ENCODE results near the gene GPANK1.

GPANK1 gene

GRCh38 chr6:31683591-31683990 is 18.8 kb upstream of the GPANK1 start:
- Histone ChIP-seq H3K4me2 (ENCODE audit: low read length) (no peak overlapping the region), H3K36me3 (replicated peaks; ENCODE audit: low read depth, low read length) (no peaks in the 10 kb centered on the region), H3K4me3 (ENCODE audit: low read length) (no peak overlapping the region)

DNA sequence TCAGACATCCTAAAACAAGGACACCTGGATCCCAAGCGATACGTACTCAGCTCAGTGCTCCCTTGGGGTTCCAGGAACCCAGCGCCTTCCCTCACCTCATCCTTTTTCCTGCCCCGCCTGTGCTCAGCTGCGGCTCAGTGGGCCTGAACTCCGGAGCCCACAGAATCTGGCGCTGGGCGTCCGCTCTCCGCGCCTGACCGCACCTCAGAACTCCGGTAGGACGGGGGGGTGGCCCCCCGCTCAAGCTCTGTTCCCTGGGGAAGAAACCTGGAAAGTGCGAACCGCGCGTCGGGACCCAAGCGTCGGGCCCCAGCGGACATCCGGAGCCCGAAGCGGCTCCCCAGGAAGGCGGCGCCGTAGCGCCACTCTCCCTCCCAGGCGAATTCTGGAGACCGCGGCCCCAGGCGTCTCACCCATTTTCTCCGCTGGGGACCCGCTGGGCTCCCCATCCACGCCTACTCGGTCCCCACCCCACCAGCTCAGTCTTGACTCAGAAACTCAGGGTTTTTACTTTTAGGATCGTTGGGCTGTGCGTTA is 16.4 kb upstream of the GPANK1 start:
- no peaks in the 10 kb centered on the region for H3K79me2 ChIP-seq (ENCODE audit: low read length)
- H3K4me1 ChIP-seq (ENCODE audit: low read length), result peaks cover 16% of the 10 kb centered on the region
- no peak overlapping the region for H3K27ac ChIP-seq (ENCODE audit: low read length)
- no peaks in the 10 kb centered on the region for H4K20me1 ChIP-seq (ENCODE audit: insufficient read depth, low read length)
- no peaks in the 10 kb centered on the region for H3K27me3 ChIP-seq (ENCODE audit: low read depth, low read length)
- no peaks in the 10 kb centered on the region for H3K9me3 ChIP-seq (ENCODE audit: insufficient read depth, low read length)
- peak overlapping the region; percentile 77 for H3K4me2 ChIP-seq (ENCODE audit: low read length)
- peak overlapping the region; percentile 59 for H2AFZ ChIP-seq (ENCODE audit: low read depth, low read length)
- peak overlapping the region; percentile 53; the same call in 1 of the 2 replicates for H3K9ac ChIP-seq (ENCODE audit: low read length)
- TF ChIP-seq, protein P1, sequence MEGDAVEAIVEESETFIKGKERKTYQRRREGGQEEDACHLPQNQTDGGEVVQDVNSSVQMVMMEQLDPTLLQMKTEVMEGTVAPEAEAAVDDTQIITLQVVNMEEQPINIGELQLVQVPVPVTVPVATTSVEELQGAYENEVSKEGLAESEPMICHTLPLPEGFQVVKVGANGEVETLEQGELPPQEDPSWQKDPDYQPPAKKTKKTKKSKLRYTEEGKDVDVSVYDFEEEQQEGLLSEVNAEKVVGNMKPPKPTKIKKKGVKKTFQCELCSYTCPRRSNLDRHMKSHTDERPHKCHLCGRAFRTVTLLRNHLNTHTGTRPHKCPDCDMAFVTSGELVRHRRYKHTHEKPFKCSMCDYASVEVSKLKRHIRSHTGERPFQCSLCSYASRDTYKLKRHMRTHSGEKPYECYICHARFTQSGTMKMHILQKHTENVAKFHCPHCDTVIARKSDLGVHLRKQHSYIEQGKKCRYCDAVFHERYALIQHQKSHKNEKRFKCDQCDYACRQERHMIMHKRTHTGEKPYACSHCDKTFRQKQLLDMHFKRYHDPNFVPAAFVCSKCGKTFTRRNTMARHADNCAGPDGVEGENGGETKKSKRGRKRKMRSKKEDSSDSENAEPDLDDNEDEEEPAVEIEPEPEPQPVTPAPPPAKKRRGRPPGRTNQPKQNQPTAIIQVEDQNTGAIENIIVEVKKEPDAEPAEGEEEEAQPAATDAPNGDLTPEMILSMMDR (IDR thresholded peaks at IDR 0.05; ENCODE audit: low read depth, low read length), result no peak
- no peak for TF ChIP-seq EZH2phosphoT487 (IDR thresholded peaks at IDR 0.05; ENCODE audit: low read depth)
- H3K4me3 ChIP-seq (ENCODE audit: low read length), result peak overlapping the region; percentile 76
- no peaks in the 10 kb centered on the region for H3K36me3 ChIP-seq (replicated peaks; ENCODE audit: low read depth, low read length)

More at GRCh38 chr6:31683591-31683990, 18.8 kb upstream of the GPANK1 start:
- no peaks in the 10 kb centered on the region for H3K9me3 ChIP-seq (ENCODE audit: insufficient read depth, low read length)
- H2AFZ ChIP-seq (ENCODE audit: low read depth, low read length), result no peak overlapping the region
- H3K27ac ChIP-seq (ENCODE audit: low read length), result no peak overlapping the region
- TF ChIP-seq, protein P1 (IDR thresholded peaks at IDR 0.05; ENCODE audit: low read depth, low read length), result no peak
- no peak for TF ChIP-seq EZH2phosphoT487 (IDR thresholded peaks at IDR 0.05; ENCODE audit: low read depth)
- H4K20me1 ChIP-seq (ENCODE audit: insufficient read depth, low read length), result no peaks in the 10 kb centered on the region
- H3K79me2 ChIP-seq (ENCODE audit: low read length), result no peaks in the 10 kb centered on the region
- no peak overlapping the region for H3K9ac ChIP-seq (ENCODE audit: low read length)
- H3K27me3 ChIP-seq (ENCODE audit: low read depth, low read length), result no peaks in the 10 kb centered on the region
- peaks cover 4% of the 10 kb centered on the region; the same call in 1 of the 2 replicates for H3K4me1 ChIP-seq (ENCODE audit: low read length)

DNA sequence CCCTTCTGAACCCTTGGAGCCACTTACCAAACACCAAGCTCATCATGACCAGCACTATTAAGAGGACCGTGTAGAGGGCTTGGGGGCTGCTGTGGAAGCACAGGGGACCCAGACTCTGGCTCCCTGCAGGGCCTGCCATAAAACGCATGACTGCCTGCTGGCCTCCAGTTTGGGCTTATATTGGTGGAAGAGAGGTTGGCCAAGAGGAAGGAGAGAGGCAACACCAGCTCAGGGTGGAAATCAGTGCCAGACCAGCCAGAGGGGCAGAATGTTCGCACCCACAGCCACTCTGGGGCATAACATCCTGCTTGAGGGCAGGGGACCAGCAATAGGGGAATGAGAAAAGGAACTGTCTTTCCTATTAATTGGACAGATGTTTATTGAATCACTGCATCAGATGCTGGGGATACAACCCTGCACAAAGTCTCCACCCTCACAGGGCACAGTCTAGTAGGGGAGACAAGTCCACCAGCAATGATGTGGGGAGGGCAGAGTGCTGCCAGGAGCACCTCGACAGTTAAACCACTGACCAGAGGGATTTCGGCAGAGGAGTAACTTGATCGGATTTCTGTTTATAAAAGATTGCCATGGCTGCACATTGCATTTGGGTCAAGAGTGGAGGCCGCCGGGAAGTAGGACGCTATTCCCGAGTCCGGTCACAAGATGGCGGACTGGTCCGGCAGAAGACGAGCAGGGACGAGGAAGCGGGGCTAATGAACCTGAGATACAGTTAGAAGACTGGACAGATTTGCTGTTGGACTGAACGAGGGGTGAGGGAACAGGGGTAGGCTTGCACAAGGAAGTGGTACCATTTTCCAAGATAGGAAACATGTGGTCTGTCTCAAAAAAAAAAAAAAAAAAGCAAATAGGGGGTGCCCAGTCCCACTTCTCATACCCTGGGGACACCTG is 15.7 kb upstream of the GPANK1 start, which contains the start of gene LY6G5C:
Gene LY6G5C, minus strand, starts transcription at position 842 of the 909 bp plus-strand sequence. Its CDS starts 694 bp downstream, at position 148.
- Histone ChIP-seq H4K20me1 (ENCODE audit: insufficient read depth, low read length) (no peaks in the 10 kb centered on the region), H3K9me3 (ENCODE audit: insufficient read depth, low read length) (no peaks in the 10 kb centered on the region), H3K79me2 (ENCODE audit: low read length) (no peaks in the 10 kb centered on the region), H3K4me1 (ENCODE audit: low read length) (peaks cover 17% of the 10 kb centered on the region), H3K4me2 (ENCODE audit: low read length) (peak within 1 kb of the TSS; percentile 77), H3K4me3 (ENCODE audit: low read length) (peak within 1 kb of the TSS; percentile 76), H3K9ac (ENCODE audit: low read length) (peak within 1 kb of the TSS; percentile 53; the same call in 1 of the 2 replicates), H3K36me3 (replicated peaks; ENCODE audit: low read depth, low read length) (no peaks in the 10 kb centered on the region), H2AFZ (ENCODE audit: low read depth, low read length) (peak within 1 kb of the TSS; percentile 59), H3K27me3 (ENCODE audit: low read depth, low read length) (no peaks in the 10 kb centered on the region), H3K27ac (ENCODE audit: low read length) (no peak within 1 kb of the TSS)
- no peak for TF ChIP-seq EZH2phosphoT487 (IDR thresholded peaks at IDR 0.05; ENCODE audit: low read depth)
- TF ChIP-seq, protein P1 (IDR thresholded peaks at IDR 0.05; ENCODE audit: low read depth, low read length), result peak; percentile 54

GRCh38 chr6:31677955-31678354 is 13.2 kb upstream of the GPANK1 start:
- Histone ChIP-seq H3K4me2 (ENCODE audit: low read length) (no peak overlapping the region), H3K36me3 (replicated peaks; ENCODE audit: low read depth, low read length) (no peaks in the 10 kb centered on the region), H3K27me3 (ENCODE audit: low read depth, low read length) (no peaks in the 10 kb centered on the region), H3K4me1 (ENCODE audit: low read length) (peaks cover 17% of the 10 kb centered on the region), H3K79me2 (ENCODE audit: low read length) (no peaks in the 10 kb centered on the region), H3K4me3 (ENCODE audit: low read length) (no peak overlapping the region), H3K9ac (ENCODE audit: low read length) (no peak overlapping the region), H2AFZ (ENCODE audit: low read depth, low read length) (no peak overlapping the region), H3K9me3 (ENCODE audit: insufficient read depth, low read length) (no peaks in the 10 kb centered on the region), H3K27ac (ENCODE audit: low read length) (no peak overlapping the region), H4K20me1 (ENCODE audit: insufficient read depth, low read length) (no peaks in the 10 kb centered on the region)
- TF ChIP-seq EZH2phosphoT487 (IDR thresholded peaks at IDR 0.05; ENCODE audit: low read depth), result no peak
- TF ChIP-seq, protein P1 (IDR thresholded peaks at IDR 0.05; ENCODE audit: low read depth, low read length), result no peak

Data from OCI-LY3 (cell line).